Mucosa of rectum (tissue), 2 donors: Measurements from ENCODE around the gene KLHL3.

Experiments used
- H3K27ac ChIP-seq, 2 donors: one replicate each; pipeline ENCODE4 v1.7.0; 2013; ENCODE audit warnings: inconsistent platforms in 2 of 2, low read depth in 2 of 2, low read length in 2 of 2
- H3K27me3 ChIP-seq, 2 donors: one replicate each; pipeline ENCODE4 v1.7.0; 2013; ENCODE audit warnings: low read length in 2 of 2; ENCODE audit not compliant: control insufficient read depth in 2 of 2, insufficient read depth in 2 of 2
- H3K36me3 ChIP-seq, 2 donors: one replicate each; pipeline ENCODE4 v1.7.0; 2013; ENCODE audit warnings: low read length in 2 of 2; ENCODE audit not compliant: control insufficient read depth in 2 of 2, insufficient read depth in 2 of 2
- H3K4me1 ChIP-seq, 2 donors: one replicate each; pipeline ENCODE4 v1.7.0; 2013; ENCODE audit warnings: low read length in 2 of 2, mild to moderate bottlenecking in 1 of 2; ENCODE audit not compliant: control insufficient read depth in 2 of 2, insufficient read depth in 2 of 2
- H3K4me3 ChIP-seq, 2 donors: one replicate each; pipeline ENCODE4 v1.7.0; 2013; ENCODE audit warnings: low read length in 2 of 2
- H3K9ac ChIP-seq, 2 donors: one replicate each; pipeline ENCODE4 v1.7.0; 2013; ENCODE audit warnings: low read length in 2 of 2, low read depth in 1 of 2, mild to moderate bottlenecking in 1 of 2
- H3K9me3 ChIP-seq, 2 donors: one replicate each; pipeline ENCODE4 v1.7.0; 2013; ENCODE audit warnings: low read length in 2 of 2; ENCODE audit not compliant: control insufficient read depth in 2 of 2
- donor health status: healthy.
- donor health status: Normal muscosa, but diverticular disease.

Gene KLHL3

GRCh38 chr5:137710086-137710485, 25.8 kb downstream of the KLHL3 start:
- H3K9ac ChIP-seq, result no peak overlapping the region
- no peaks in the 10 kb centered on the region for H3K4me1 ChIP-seq
- peaks cover 0 to 2% of the 10 kb centered on the region in 2 donors for H3K36me3 ChIP-seq
- no peak overlapping the region for H3K27ac ChIP-seq
- H3K9me3 ChIP-seq, result no peaks in the 10 kb centered on the region
- no peaks in the 10 kb centered on the region for H3K27me3 ChIP-seq
- H3K4me3 ChIP-seq, result no peak overlapping the region

DNA sequence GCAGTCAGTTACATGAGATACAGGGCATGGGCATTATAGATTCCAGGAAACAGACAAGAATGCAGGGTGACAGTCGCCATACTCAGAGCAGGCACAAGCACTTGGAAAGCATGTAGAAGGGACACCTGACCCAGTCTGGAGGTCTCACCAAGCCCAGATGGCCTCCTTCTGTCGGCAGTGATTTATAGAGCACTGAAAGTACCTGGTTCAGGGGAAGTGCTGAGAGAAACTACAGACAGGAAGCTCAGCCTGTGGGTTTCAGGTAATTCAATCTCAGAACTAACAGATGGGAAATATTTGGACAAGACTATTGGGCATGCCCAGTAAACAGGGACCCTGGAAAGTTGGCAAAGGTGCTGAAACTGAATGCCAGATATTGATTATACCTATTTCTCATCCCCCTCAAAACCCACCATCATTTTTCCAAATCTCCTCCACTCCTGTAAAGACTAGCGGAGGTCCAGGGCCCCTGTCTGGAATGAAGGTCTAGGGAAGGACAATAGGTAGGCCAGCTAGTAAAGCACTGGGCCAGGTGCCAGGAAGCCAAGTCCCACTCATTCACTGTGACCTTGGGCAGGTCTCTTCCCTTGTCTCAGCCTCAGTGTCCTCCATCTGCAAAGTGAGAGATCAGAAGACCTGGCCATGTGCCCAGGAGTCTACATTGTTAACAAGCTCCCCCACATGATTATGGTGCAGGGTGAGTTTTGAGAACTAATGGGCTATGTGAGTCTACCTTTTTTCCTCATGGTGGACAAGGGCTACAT, 26.9 kb downstream of the KLHL3 start:
- no peak overlapping the region for H3K27ac ChIP-seq
- no peak overlapping the region for H3K9ac ChIP-seq
- H3K36me3 ChIP-seq, result peaks cover 0 to 2% of the 10 kb centered on the region in 2 donors
- H3K4me3 ChIP-seq, result no peak overlapping the region
- H3K27me3 ChIP-seq, result no peaks in the 10 kb centered on the region
- H3K4me1 ChIP-seq, result no peaks in the 10 kb centered on the region
- H3K9me3 ChIP-seq, result no peaks in the 10 kb centered on the region

- H3K9ac ChIP-seq, result no peak overlapping the region
- H3K36me3 ChIP-seq, result peaks cover 0 to 2% of the 10 kb centered on the region in 2 donors
- no peak overlapping the region for H3K4me3 ChIP-seq
- no peaks in the 10 kb centered on the region for H3K4me1 ChIP-seq
- H3K27me3 ChIP-seq, result no peaks in the 10 kb centered on the region
- no peak overlapping the region for H3K27ac ChIP-seq
- no peaks in the 10 kb centered on the region for H3K9me3 ChIP-seq
Observed at GRCh38 chr5:137708062-137708461, 27.8 kb downstream of the KLHL3 start.

GRCh38 chr5:137706841-137707240, 29.0 kb downstream of the KLHL3 start:
- H3K27me3 ChIP-seq, result no peaks in the 10 kb centered on the region
- H3K36me3 ChIP-seq, result peaks cover 0 to 2% of the 10 kb centered on the region in 2 donors
- no peaks in the 10 kb centered on the region for H3K9me3 ChIP-seq
- no peak overlapping the region for H3K4me3 ChIP-seq
- H3K27ac ChIP-seq, result no peak overlapping the region
- no peaks in the 10 kb centered on the region for H3K4me1 ChIP-seq
- H3K9ac ChIP-seq, result no peak overlapping the region

DNA sequence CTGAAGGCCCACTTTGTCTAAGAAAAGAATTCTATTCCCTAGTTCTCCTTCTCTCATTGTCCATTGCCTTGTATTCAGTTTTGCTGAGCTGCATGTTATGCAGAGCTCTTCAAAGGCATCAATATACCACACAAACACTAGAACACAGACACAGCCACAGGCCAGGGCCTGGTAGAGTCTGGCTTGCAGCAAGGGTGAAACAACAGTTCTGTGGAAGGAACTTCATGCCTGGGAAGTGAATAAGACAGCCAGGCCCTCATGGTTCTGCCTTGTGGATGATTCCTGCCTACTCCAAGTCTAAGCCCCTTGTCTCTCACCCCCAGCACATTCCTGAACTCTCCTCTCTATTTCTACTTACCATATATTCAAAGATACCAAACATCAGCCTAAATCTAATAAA, 30.8 kb downstream of the KLHL3 start:
- H3K27ac ChIP-seq, result no peak overlapping the region
- H3K4me3 ChIP-seq, result no peak overlapping the region

GRCh38 chr5:137703565-137703964, 32.3 kb downstream of the KLHL3 start:
- Histone ChIP-seq H3K36me3 (no peaks in the 10 kb centered on the region), H3K27ac (no peak overlapping the region), H3K4me1 (no peaks in the 10 kb centered on the region), H3K9ac (no peak overlapping the region), H3K4me3 (no peak overlapping the region), H3K9me3 (no peaks in the 10 kb centered on the region), H3K27me3 (no peaks in the 10 kb centered on the region)

More for the DNA sequence above, 30.8 kb downstream of the KLHL3 start:
- H3K9ac ChIP-seq, result no peak overlapping the region
- H3K27me3 ChIP-seq, result no peaks in the 10 kb centered on the region
- H3K36me3 ChIP-seq, result peaks cover 0 to 2% of the 10 kb centered on the region in 2 donors
- no peaks in the 10 kb centered on the region for H3K9me3 ChIP-seq
- no peaks in the 10 kb centered on the region for H3K4me1 ChIP-seq

- Histone ChIP-seq H3K27me3 (no peaks in the 10 kb centered on the region), H3K9ac (no peak overlapping the region), H3K27ac (no peak overlapping the region), H3K4me1 (no peaks in the 10 kb centered on the region), H3K9me3 (no peaks in the 10 kb centered on the region), H3K4me3 (no peak overlapping the region), H3K36me3 (no peaks in the 10 kb centered on the region)
Observed at GRCh38 chr5:137700282-137700680, 35.6 kb downstream of the KLHL3 start.

DNA sequence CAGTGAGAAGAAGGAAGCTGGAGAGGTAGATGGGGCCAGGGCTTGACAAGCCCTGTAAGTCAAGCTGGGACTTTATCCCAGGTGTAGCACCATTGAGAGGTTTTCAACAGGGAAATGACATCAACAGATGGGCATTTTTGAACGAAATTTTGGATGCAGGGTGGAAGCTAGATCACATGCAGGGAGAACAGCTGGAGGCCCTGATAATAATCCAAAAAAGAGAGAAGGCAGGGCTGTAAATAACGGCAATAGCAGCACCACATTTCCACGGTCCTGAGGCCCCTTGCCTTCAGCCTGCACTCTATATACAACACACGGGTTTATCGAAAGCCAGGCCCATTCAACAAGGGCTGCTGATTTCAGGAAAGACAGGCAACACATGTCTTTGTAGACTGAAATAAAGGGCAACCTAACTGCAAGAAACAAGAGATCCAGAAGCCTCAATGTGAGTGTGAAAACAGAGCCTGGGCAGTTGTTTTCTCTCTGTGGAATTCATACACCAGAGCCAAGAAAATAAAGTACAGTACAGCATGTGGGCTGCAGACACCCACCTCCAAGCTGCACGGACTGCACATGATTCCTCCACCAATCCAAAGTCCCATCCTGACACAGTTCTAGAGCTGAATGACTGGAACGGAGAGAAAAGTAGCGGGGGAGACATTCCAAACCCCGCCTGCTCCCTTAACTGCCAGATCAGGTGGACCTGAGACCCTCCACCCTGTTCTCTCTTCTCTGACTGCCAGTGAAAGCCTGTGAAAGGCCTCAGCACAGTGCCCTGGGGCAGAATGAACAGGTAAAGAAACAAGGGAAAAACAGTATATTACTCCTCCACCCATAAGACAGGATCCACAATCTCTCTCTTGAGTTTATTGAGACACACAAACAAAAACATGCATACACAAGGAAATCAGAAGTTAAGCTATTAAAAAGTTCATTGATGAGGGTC, 36.3 kb downstream of the KLHL3 start:
- Histone ChIP-seq H3K27ac (no peak overlapping the region), H3K27me3 (no peaks in the 10 kb centered on the region), H3K9ac (no peak overlapping the region), H3K4me3 (no peak overlapping the region), H3K4me1 (no peaks in the 10 kb centered on the region), H3K36me3 (no peaks in the 10 kb centered on the region), H3K9me3 (no peaks in the 10 kb centered on the region)

GRCh38 chr5:137696481-137696880, 39.4 kb downstream of the KLHL3 start:
- Histone ChIP-seq H3K4me1 (no peaks in the 10 kb centered on the region), H3K36me3 (peaks cover 0 to 4% of the 10 kb centered on the region in 2 donors), H3K27me3 (no peaks in the 10 kb centered on the region), H3K4me3 (no peak overlapping the region), H3K9ac (no peak overlapping the region), H3K27ac (no peak overlapping the region), H3K9me3 (no peaks in the 10 kb centered on the region)
